Fibroblast of lung (primary cell): ENCODE data around the gene CBFA2T3. TPM values are rescaled to one million over a fixed set of nuclear protein-coding genes. Genes with fewer than 3 reads are reported as not detected.

Experiments used
- DNase-seq, 2 donors: peaks; one replicate each; pipeline versions ENCODE4 v3.0.0 to v3.0.0-alpha.2; 2010; ENCODE audit warnings: low read depth in 2 of 2
- H2AFZ ChIP-seq: 2 replicates; pipeline ENCODE4 v1.5.1; 2012; ENCODE audit warnings: low read length, control low read depth, inconsistent platforms
- H3K27ac ChIP-seq: 2 replicates; pipeline ENCODE4 v1.5.1; 2011; ENCODE audit warnings: low read length, control low read depth; ENCODE audit not compliant: insufficient read depth
- H3K27me3 ChIP-seq: 2 replicates; pipeline ENCODE4 v1.5.1; 2011; ENCODE audit warnings: mild to moderate bottlenecking, low read length; ENCODE audit not compliant: control insufficient read depth, insufficient read depth
- H3K36me3 ChIP-seq: 2 replicates; pipeline ENCODE4 v1.5.1; 2011; ENCODE audit warnings: low read length; ENCODE audit not compliant: control insufficient read depth, insufficient read depth
- H3K4me1 ChIP-seq: 2 replicates; pipeline ENCODE4 v1.5.1; 2011; ENCODE audit warnings: low read length; ENCODE audit not compliant: control insufficient read depth, insufficient read depth; ENCODE audit errors: extremely low read depth
- H3K4me2 ChIP-seq: 2 replicates; pipeline ENCODE4 v1.5.1; 2011; ENCODE audit warnings: low read length, control low read depth; ENCODE audit not compliant: insufficient read depth; ENCODE audit errors: extremely low read depth
- H3K4me3 ChIP-seq, 4 experiments: fragments of 200-600 bp in 1 of 4; sonication (generic) in 1 of 4; replicated peaks in 1 of 4; 2 replicates each; pipeline ENCODE4 v1.5.1; 2011 to 2016; ENCODE audit warnings: low read length in 4 of 4, low read depth in 3 of 4, mild to moderate bottlenecking in 3 of 4, control low read depth in 2 of 4, inconsistent platforms in 1 of 4, mixed read lengths in 1 of 4; ENCODE audit not compliant: insufficient read depth in 1 of 4; ENCODE audit errors: control extremely low read depth in 1 of 4
- H3K79me2 ChIP-seq: 2 replicates; pipeline ENCODE4 v1.5.1; 2012; ENCODE audit warnings: mild to moderate bottlenecking, low read length, inconsistent platforms; ENCODE audit not compliant: control insufficient read depth, insufficient read depth
- H3K9ac ChIP-seq: 2 replicates; pipeline ENCODE4 v1.5.1; 2011; ENCODE audit warnings: mild to moderate bottlenecking, low read length, control low read depth; ENCODE audit not compliant: insufficient read depth
- H3K9me3 ChIP-seq: 2 replicates; pipeline ENCODE4 v1.5.1; 2012; ENCODE audit warnings: low read depth, low read length; ENCODE audit not compliant: control insufficient read depth, insufficient read depth
- H4K20me1 ChIP-seq: 2 replicates; pipeline ENCODE4 v1.5.1; 2011; ENCODE audit warnings: low read length; ENCODE audit not compliant: control insufficient read depth, insufficient read depth; ENCODE audit errors: extremely low read depth
- CTCF ChIP-seq, 2 donors: IDR thresholded peaks in 1 of 2; conservative IDR thresholded peaks in 1 of 2; 1 replicate in 1 of 2; 2 replicates in 1 of 2; pipeline ENCODE4 v1.5.1; 2011 to 2012; ENCODE audit warnings: low read length in 2 of 2, control low read depth in 1 of 2, inconsistent platforms in 1 of 2, low read depth in 1 of 2, mild to moderate bottlenecking in 1 of 2
- EZH2 ChIP-seq: IDR thresholded peaks from 2 replicates; pipeline ENCODE4 v1.5.1; 2012; ENCODE audit warnings: low read length, control low read depth, mild to moderate bottlenecking; ENCODE audit errors: missing control alignments
- polyA plus RNA-seq, 2 donors: library from polyadenylated mRNA; depleted of rRNA in 1 of 2; stranded (reverse) in 1 of 2; unstranded in 1 of 2; fragments of >200 nt; gene quantifications; 2 replicates each; pipeline ENCODE4 v1.2.1, GENCODE V29; 2011 to 2012; ENCODE audit warnings: missing spikeins in 1 of 2
- total RNA-seq: library from RNA; depleted of rRNA; stranded (reverse); fragments of >200 nt; gene quantifications from 2 replicates; pipeline ENCODE4 v1.2.1, GENCODE V29; 2014

Gene CBFA2T3
- total and polyA plus RNA-seq, 2 donors (not counting 1 experiment from before 2014, with no cell fraction given): under 0.01 to 0.05 TPM

GRCh38 chr16:88846088-88846487 is 130.9 kb downstream of the CBFA2T3 start:
- no peaks in the 10 kb centered on the region for H3K9me3 ChIP-seq
- no peak overlapping the region for H3K9ac ChIP-seq
- TF ChIP-seq EZH2 (no peak), CTCF (conservative IDR thresholded peaks at IDR 0.05 in 1 of 2, IDR thresholded peaks at IDR 0.05 in 1 of 2; ENCODE audit: low read depth in 1 of 2, low read length in 2 of 2) (no peak)
- DNase-seq: peak; percentile 14 to 22
- no peaks in the 10 kb centered on the region for H3K4me1 ChIP-seq
- H3K27me3 ChIP-seq: no peaks in the 10 kb centered on the region
- no peak overlapping the region for H2AFZ ChIP-seq
- H3K79me2 ChIP-seq: no peaks in the 10 kb centered on the region
- no peak overlapping the region for H3K27ac ChIP-seq
- no peaks in the 10 kb centered on the region for H4K20me1 ChIP-seq
- H3K4me2 ChIP-seq: no peak overlapping the region
- no peaks in the 10 kb centered on the region for H3K36me3 ChIP-seq
- no peak overlapping the region for H3K4me3 ChIP-seq

GRCh38 chr16:88844419-88845036 is 132.5 kb downstream of the CBFA2T3 start:
- TF ChIP-seq EZH2: no peak
- TF ChIP-seq CTCF (conservative IDR thresholded peaks at IDR 0.05 in 1 of 2, IDR thresholded peaks at IDR 0.05 in 1 of 2; ENCODE audit: low read depth in 1 of 2, low read length in 2 of 2): no peak
- H3K36me3 ChIP-seq: peaks cover 2% of the 10 kb centered on the region
- no peak overlapping the region for H3K27ac ChIP-seq
- no peaks in the 10 kb centered on the region for H3K4me1 ChIP-seq
- no peak overlapping the region for H3K4me3 ChIP-seq
- no peaks in the 10 kb centered on the region for H3K27me3 ChIP-seq
- no peak for DNase-seq
- no peak overlapping the region for H3K4me2 ChIP-seq
- no peaks in the 10 kb centered on the region for H4K20me1 ChIP-seq
- H3K9me3 ChIP-seq: no peaks in the 10 kb centered on the region
- no peak overlapping the region for H2AFZ ChIP-seq
- H3K9ac ChIP-seq: no peak overlapping the region
- no peaks in the 10 kb centered on the region for H3K79me2 ChIP-seq

GRCh38 chr16:88843256-88843655 is 133.8 kb downstream of the CBFA2T3 start:
- Histone ChIP-seq H3K27me3 (no peaks in the 10 kb centered on the region), H3K9ac (no peak overlapping the region), H4K20me1 (no peaks in the 10 kb centered on the region), H3K4me1 (no peaks in the 10 kb centered on the region), H3K4me3 (no peak overlapping the region), H3K36me3 (peaks cover 3% of the 10 kb centered on the region), H3K9me3 (no peaks in the 10 kb centered on the region), H3K27ac (no peak overlapping the region), H2AFZ (no peak overlapping the region), H3K79me2 (no peaks in the 10 kb centered on the region), H3K4me2 (no peak overlapping the region)
- no peak for TF ChIP-seq EZH2
- TF ChIP-seq CTCF (conservative IDR thresholded peaks at IDR 0.05 in 1 of 2, IDR thresholded peaks at IDR 0.05 in 1 of 2; ENCODE audit: low read depth in 1 of 2, low read length in 2 of 2): no peak
- no peak for DNase-seq
